Prostate gland (tissue), 2 donors: Measurements from ENCODE around the gene HSDL1. TPM values are rescaled to one million over a fixed set of nuclear protein-coding genes. Genes with fewer than 3 reads are reported as not detected.
"Not testable (repeated sequence)": the region's sequence is repeated elsewhere in the genome, so short reads cannot be mapped to it uniquely, and the experiment has no call there.

Experiments used
- DNase-seq: peaks from one replicate; pipeline ENCODE4 v3.0.0-alpha.2; 2019; ENCODE audit warnings: low spot score
- H3K27ac ChIP-seq, 2 donors: fragments of 200-600 bp; sonication (generic); 2 replicates each; pipeline ENCODE4 v1.5.1; 2017 to 2019
- H3K27me3 ChIP-seq: fragments of 200-600 bp; sonication (generic); replicated peaks from 2 replicates; pipeline ENCODE4 v1.5.1; 2019; ENCODE audit not compliant: insufficient read depth
- H3K36me3 ChIP-seq, 2 donors: fragments of 200-600 bp; sonication (generic); 1 replicate in 1 of 2; 2 replicates in 1 of 2; pipeline versions ENCODE4 v1.5.1 to v1.8.1; 2017 to 2019
- H3K4me1 ChIP-seq: fragments of 200-600 bp; sonication (generic); replicated peaks from 2 replicates; pipeline ENCODE4 v1.5.1; 2019
- H3K4me3 ChIP-seq, 2 donors: fragments of 200-600 bp; sonication (generic); 2 replicates each; pipeline ENCODE4 v1.5.1; 2017 to 2019
- H3K9me3 ChIP-seq: fragments of 200-600 bp; sonication (generic); 2 replicates; pipeline ENCODE4 v1.5.1; 2017
- CTCF ChIP-seq, 4 experiments: fragments of 200-600 bp in 2 of 4; fragments of 450-650 bp in 2 of 4; sonication (generic) in 2 of 4; IDR thresholded peaks; 1 replicate in 3 of 4; 2 replicates in 1 of 4; pipeline ENCODE4 v1.5.1; 2016 to 2019; ENCODE audit warnings: antibody characterized with exemption in 4 of 4, mild to moderate bottlenecking in 2 of 4, moderate library complexity in 2 of 4
- POLR2A ChIP-seq: fragments of 450-650 bp; IDR thresholded peaks from one replicate; pipeline ENCODE4 v1.6.1; 2016; ENCODE audit warnings: antibody characterized with exemption, mild to moderate bottlenecking
- POLR2AphosphoS5 ChIP-seq: sonication (generic); formaldehyde crosslinking; IDR thresholded peaks from one replicate; pipeline ENCODE4 v1.6.1; 2017; ENCODE audit warnings: antibody characterized with exemption
- WGBS: methylation state at CpG from one replicate; pipeline ENCODE4 v1.1.5; 2018; 5-methylcytosine and 5-hydroxymethylcytosine counted together
- intact Hi-C: fragments of 100-400 bp; cut with DNase I; formaldehyde crosslinking; loops from one replicate; pipeline ENCODE4 v1.14.2; 2022
- total RNA-seq, 2 donors: library from RNA; depleted of rRNA; stranded (reverse); fragments of >200 nt; gene quantifications; one replicate each; pipeline ENCODE4 v1.1.0, GENCODE V29; 2016

Gene HSDL1
- total RNA-seq, 2 donors from 2014 or later, result 12.0 to 17.3 TPM

- intact Hi-C loops, result no loop called here
- Histone ChIP-seq H3K36me3 (no peaks in the 10 kb centered on the region), H3K4me3 (no peak overlapping the region), H3K27me3 (no peaks in the 10 kb centered on the region), H3K4me1 (no peaks in the 10 kb centered on the region), H3K9me3 (no peaks in the 10 kb centered on the region), H3K27ac (no peak overlapping the region)
- DNase-seq, result no peak
- TF ChIP-seq POLR2AphosphoS5, result no peak
- no peak for TF ChIP-seq CTCF (IDR thresholded peaks at IDR 0.05)
- TF ChIP-seq POLR2A, result no peak
- WGBS, result 93% methylated on average over 7 of the region's 7 CpGs
Observed at GRCh38 chr16:84124257-84125073, 20.5 kb downstream of the HSDL1 start.

- Histone ChIP-seq H3K27ac (no peak overlapping the region), H3K4me3 (no peak overlapping the region), H3K9me3 (no peaks in the 10 kb centered on the region), H3K27me3 (no peaks in the 10 kb centered on the region), H3K36me3 (no peaks in the 10 kb centered on the region), H3K4me1 (no peaks in the 10 kb centered on the region)
- intact Hi-C loops, result no loop called here
- no peak for DNase-seq
- WGBS, result 80% methylated on average over 10 of the region's 10 CpGs
- TF ChIP-seq POLR2AphosphoS5 (no peak), CTCF (IDR thresholded peaks at IDR 0.05) (no peak), POLR2A (no peak)
Observed at GRCh38 chr16:84121007-84121406, 24.0 kb downstream of the HSDL1 start.

- Histone ChIP-seq H3K4me3 (no peak overlapping the region), H3K9me3 (no peaks in the 10 kb centered on the region), H3K27me3 (no peaks in the 10 kb centered on the region), H3K27ac (no peak overlapping the region), H3K4me1 (peaks cover 3% of the 10 kb centered on the region), H3K36me3 (no peaks in the 10 kb centered on the region)
- intact Hi-C loops, result no loop called here
- DNase-seq, result no peak
- TF ChIP-seq POLR2AphosphoS5, result no peak
- no peak for TF ChIP-seq CTCF (IDR thresholded peaks at IDR 0.05)
- no peak for TF ChIP-seq POLR2A
- WGBS, result 64% methylated on average over 5 of the region's 5 CpGs
Observed at GRCh38 chr16:84120023-84120422, 25.0 kb downstream of the HSDL1 start.

GRCh38 chr16:84119368-84119767, 25.6 kb downstream of the HSDL1 start:
- Histone ChIP-seq H3K4me3 (no peak overlapping the region), H3K9me3 (no peaks in the 10 kb centered on the region), H3K27ac (no peak overlapping the region), H3K4me1 (peaks cover 3% of the 10 kb centered on the region), H3K36me3 (no peaks in the 10 kb centered on the region), H3K27me3 (no peaks in the 10 kb centered on the region)
- intact Hi-C loops, result no loop called here
- no peak for DNase-seq
- TF ChIP-seq POLR2AphosphoS5 (no peak), POLR2A (no peak), CTCF (IDR thresholded peaks at IDR 0.05) (no peak)
- WGBS, result 58% methylated on average over 13 of the region's 13 CpGs

- H3K4me3 ChIP-seq, result not testable (repeated sequence)
Observed at GRCh38 chr16:84118315-84118714, 26.7 kb downstream of the HSDL1 start.

More at GRCh38 chr16:84118315-84118714, 26.7 kb downstream of the HSDL1 start:
- H3K9me3 ChIP-seq, intact Hi-C loops, H3K36me3 ChIP-seq, DNase-seq, H3K27ac ChIP-seq, H3K4me1 ChIP-seq, H3K27me3 ChIP-seq: not testable (repeated sequence)
- WGBS, result 90% methylated on average over 5 of the region's 5 CpGs
